8988T (cell line): ENCODE measurements around the gene PLSCR5.

Experiments
- DNase-seq: peaks from one replicate; pipeline ENCODE4 v3.0.0; 2011

Gene PLSCR5

DNA sequence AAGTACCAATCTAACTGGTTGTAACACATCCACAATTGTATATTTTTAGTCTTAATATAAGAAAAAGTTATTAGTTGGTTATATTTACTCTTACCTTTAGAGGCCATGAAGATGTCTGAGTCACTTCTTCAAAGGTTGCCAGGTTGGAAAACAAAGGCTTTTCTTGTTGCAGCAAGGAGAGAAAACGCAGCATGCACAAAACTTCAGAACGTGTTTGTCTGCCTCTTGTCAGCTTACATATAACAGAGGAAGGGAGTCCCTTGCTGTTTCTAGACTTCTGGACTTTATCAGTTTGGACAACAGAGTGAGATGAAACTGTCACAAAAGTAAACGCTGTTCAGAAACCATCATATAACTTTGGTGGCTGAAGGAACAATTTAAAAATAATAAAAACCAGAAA, at the start of gene PLSCR5:
TSS of gene PLSCR5 (minus strand) at position 241 of the 400 bp plus-strand sequence. CDS start at position 107, 134 bp downstream.
- DNase-seq: no peak

- DNase-seq: no peak
Measured at GRCh38 chr3:146653978-146654377, 48.8 kb upstream of the PLSCR5 start.

DNA sequence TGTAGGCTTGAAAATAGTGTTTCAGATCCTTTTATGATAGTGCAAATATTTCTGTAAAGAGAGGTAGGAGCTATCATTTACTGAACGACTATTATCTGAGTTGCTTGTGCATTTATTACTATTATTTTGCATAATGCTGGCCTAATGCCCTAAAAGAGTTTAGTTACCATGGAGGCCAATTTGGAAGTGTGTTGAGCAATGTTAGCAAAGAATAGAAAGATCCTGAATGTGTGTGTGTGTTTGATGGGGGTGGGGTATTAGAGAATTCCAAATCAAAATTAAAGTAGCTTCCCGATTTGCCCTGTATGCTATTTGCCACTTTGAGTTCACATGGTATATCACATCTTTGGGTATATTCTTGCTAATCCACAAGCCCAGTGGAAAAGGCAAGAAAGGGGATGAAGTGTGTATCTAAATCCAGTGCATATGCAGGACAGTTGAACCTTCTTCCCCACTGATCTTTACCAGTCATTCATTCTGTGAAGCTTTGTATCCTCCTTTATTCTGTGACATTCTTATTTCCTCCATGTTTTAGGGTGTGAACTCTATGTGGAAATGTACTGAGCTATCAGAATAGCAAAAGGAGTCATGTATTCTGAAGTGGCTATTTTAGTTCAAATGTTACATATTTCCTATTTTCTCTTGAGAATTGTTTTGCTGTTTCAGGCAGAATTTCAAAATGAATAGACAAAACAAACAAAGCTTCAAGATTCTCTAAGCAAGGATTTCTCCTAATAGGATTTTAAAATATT, 45.7 kb upstream of the PLSCR5 start:
- no peak for DNase-seq

- no peak for DNase-seq
Measured at GRCh38 chr3:146646261-146646660, 41.1 kb upstream of the PLSCR5 start.

DNA sequence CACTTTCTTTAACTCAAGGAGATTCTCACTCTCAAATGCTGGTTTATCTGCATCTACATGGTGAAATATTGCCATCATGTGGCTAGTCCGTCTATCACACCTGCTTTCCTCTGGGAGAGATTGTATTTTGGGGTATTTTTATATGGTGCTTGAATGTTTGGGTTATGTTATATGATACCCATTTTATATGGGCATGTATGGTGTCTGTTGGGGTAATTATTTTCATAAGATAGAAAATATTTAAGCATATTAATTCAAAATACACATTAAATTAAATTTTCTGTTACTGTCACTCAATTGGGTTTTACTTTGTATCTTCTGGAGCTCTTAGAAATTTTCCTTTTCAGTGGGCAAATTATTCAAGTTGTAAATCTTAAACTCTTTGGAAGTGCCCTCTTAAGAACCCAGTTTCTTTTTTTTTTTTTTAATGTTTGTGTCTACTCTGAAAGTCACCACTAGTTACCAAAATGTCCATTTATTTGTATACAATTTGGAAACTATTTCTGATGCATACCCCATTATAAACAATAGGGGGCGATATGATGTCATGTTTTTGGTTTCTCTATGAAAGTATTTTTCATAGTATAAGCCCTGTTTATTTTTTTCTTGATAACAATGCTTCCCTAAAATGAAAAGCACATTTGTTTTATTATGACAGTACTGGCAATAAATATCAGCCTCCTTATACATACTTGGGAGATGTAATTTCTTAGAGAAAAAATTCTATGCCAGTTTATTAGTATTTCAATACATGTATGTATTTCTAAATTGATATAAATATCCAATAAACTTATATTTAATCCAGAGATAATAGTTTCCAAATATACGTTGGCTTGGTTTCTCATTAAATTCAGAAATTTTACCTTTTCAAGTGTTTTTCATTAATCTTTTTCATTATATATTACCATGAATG, 36.1 kb upstream of the PLSCR5 start:
- no peak for DNase-seq

DNA sequence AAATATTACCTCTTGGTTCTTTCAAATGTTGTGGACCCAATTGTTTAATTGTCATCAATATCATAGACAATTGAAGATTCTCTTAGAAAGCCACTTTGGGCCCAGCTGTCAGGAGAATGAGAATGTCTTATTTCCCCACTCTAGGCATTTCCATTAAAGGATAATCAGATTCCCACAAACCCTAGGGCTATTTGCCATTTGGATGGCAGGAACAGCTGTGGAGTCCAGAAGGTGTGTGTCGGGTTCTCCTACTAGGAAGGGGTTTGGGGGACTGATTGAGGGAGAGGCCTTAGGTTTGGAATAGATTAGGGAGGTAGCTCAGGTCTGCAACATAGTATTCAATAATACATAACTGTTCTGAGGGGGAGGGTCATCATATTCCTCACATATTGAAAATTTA, 35.2 kb upstream of the PLSCR5 start:
- no peak for DNase-seq

DNA sequence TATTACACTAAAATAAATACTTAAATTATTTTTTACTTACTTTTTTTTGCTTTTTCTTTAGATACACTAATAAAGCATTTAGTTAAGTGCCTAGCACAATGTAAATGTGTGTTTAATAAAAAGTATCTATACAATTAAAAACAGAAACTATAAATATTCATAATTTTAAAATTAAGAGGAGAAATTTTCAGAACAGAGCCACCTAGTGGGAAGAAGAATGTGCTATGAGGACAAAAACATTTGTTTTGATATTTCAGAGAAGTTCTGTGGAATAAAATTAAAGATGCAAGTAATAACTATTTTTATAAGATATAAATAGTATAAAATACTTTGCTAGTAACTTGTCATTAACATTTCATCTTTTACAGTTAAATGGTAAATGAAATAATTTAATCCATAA, 33.6 kb upstream of the PLSCR5 start:
- DNase-seq: no peak

- no peak for DNase-seq
Measured at GRCh38 chr3:146637871-146638270, 32.7 kb upstream of the PLSCR5 start.

GRCh38 chr3:146636881-146637280, 31.7 kb upstream of the PLSCR5 start:
- DNase-seq: no peak

DNA sequence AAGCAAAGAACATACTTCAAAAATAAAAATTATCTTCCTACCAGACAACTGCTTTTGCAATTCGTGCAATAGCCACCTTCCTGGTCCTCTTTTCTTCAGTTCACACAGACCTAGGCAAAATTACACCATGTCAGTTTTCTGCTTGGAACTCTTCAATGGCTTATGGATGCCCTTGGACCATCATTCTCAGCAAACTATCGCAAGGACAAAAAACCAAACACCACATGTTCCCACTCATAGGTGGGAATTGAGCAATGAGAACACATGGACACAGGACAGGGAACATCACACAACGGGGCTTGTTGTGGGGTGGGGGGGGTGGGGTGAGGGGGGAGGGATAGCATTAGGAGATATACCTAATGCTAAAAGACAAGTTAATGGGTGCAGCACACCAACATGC, 29.2 kb upstream of the PLSCR5 start:
- no peak for DNase-seq

DNA sequence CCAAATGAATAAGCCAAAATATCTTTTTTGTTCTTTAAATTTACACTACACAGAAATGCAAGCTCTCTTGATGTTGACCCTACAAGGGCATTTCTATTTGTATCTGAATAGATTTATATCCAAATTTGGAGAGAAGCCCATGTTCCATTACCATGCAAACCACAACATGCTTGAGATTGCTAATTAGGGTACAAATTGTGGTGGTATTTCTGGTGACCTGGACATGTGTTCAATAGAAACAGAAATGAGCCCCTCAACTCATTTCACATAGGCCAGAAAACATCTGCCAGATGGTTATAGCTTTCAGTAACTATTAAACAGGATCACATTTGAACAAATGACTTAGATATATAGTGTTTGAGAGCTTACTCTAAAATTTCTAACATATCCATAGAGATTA, 23.5 kb upstream of the PLSCR5 start:
- no peak for DNase-seq

GRCh38 chr3:146626403-146627122, 21.4 kb upstream of the PLSCR5 start:
- no peak for DNase-seq

- DNase-seq: no peak
Measured at GRCh38 chr3:146625186-146625775, 20.1 kb upstream of the PLSCR5 start.

GRCh38 chr3:146621723-146622122, 16.6 kb upstream of the PLSCR5 start:
- no peak for DNase-seq

- DNase-seq: no peak
Measured at GRCh38 chr3:146612015-146612414, 6.9 kb upstream of the PLSCR5 start.

- DNase-seq: no peak
Measured at GRCh38 chr3:146611096-146611495, 6.0 kb upstream of the PLSCR5 start.

GRCh38 chr3:146598535-146598934, 6.6 kb downstream of the PLSCR5 start:
- no peak for DNase-seq

GRCh38 chr3:146594843-146595482, 10.2 kb downstream of the PLSCR5 start:
- DNase-seq: no peak

- DNase-seq: no peak
Measured at GRCh38 chr3:146593776-146594175, 11.4 kb downstream of the PLSCR5 start.

DNA sequence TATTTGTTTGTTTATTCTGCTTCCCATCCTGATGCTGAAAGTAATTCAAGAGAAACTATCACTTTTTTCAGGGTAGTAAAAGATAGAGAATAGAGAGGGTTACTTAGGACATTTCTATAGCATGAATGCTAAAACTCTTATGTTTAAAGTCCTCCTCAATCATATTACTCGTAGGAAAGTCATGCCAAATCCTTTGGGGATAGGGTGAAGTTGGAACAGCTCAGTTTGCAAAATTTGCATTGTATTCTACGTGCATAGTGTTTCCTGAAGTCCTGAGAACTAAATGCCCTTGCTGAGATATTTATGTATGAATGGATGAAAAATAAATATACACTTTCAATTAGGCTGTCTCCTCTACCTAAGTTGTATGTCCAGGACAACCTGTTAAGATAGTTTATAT, 14.6 kb downstream of the PLSCR5 start:
- DNase-seq: no peak

- peak; percentile 8 for DNase-seq
Measured at GRCh38 chr3:146589899-146590508, 15.1 kb downstream of the PLSCR5 start.

DNA sequence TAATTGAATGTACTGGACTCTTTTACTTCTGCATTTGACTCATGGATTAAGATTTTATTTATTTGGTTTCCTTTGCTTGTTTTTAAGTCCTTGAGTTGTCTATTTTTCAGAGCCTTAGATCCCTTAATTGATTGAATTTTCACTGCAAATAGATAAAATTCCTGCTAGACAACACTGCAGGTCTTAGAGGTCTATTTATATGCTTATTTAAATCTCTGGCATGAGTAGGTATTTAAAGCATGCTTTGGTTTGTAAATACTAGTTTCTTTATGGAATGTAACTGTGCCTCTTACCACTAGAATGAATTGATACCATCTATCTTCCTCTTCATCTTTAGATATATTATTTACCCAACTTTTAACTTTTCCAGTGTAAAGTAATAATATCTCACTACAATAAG, 20.0 kb downstream of the PLSCR5 start:
- no peak for DNase-seq
